IPS-20b (cell line): ENCODE results near the gene CCDC7.
"Not testable (repeated sequence)": the region's sequence is repeated elsewhere in the genome, so short reads cannot be mapped to it uniquely, and the experiment has no call there.

ENCODE experiments used
- H3K27ac ChIP-seq: one replicate; pipeline ENCODE4 v1.5.1; 2013; ENCODE audit warnings: low read length
- H3K27me3 ChIP-seq: 2 replicates; pipeline ENCODE4 v1.6.1; 2013; ENCODE audit warnings: mild to moderate bottlenecking, low read length, inconsistent platforms; ENCODE audit not compliant: insufficient read depth
- H3K36me3 ChIP-seq: 2 replicates; pipeline ENCODE4 v1.6.1; 2013; ENCODE audit warnings: low read depth, mild to moderate bottlenecking, inconsistent platforms, low read length, moderate library complexity; ENCODE audit not compliant: insufficient read depth
- H3K4me1 ChIP-seq: 2 replicates; pipeline ENCODE4 v1.6.1; 2013; ENCODE audit warnings: mild to moderate bottlenecking, control low read depth, inconsistent platforms, low read length, moderate library complexity; ENCODE audit not compliant: insufficient read depth
- H3K4me3 ChIP-seq: 2 replicates; pipeline ENCODE4 v1.5.1; 2013; ENCODE audit warnings: mild to moderate bottlenecking, low read length, inconsistent platforms
- H3K9ac ChIP-seq: 2 replicates; pipeline ENCODE4 v1.6.1; 2013; ENCODE audit warnings: low read depth, mild to moderate bottlenecking, inconsistent platforms, low read length, moderate library complexity
- H3K9me3 ChIP-seq: 2 replicates; pipeline ENCODE4 v1.6.1; 2013; ENCODE audit warnings: mild to moderate bottlenecking, low read depth, low read length, inconsistent platforms; ENCODE audit not compliant: insufficient read depth

The CCDC7 gene

DNA sequence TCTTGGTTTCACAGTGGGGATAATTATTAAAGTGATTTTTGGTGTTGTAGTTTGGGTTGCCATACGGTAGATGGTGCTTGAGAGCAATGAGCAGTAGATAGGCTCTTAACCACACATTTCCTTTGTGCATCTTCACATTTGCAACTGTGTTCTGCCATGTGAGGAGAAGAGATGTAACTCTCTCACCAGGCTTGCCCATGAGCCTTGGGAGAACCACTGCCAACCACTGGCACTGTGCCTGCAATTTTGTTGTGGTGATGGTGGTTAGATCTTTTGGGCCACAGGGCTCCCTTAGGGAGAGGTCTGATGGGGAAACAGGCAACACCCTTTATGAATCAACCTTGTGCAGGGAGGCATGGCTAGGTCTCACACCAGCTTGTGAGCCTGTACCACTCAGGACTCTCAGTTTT lies 204.3 kb downstream of the CCDC7 start:
- no peaks in the 10 kb centered on the region for H3K4me1 ChIP-seq
- H3K27me3 ChIP-seq, result no peaks in the 10 kb centered on the region
- no peaks in the 10 kb centered on the region for H3K36me3 ChIP-seq
- no peak overlapping the region for H3K4me3 ChIP-seq
- H3K27ac ChIP-seq, result no peak overlapping the region
- H3K9ac ChIP-seq, result no peak overlapping the region
- peaks cover 33% of the 10 kb centered on the region for H3K9me3 ChIP-seq

- not testable (repeated sequence) for H3K27ac ChIP-seq, H3K9ac ChIP-seq, H3K4me1 ChIP-seq, H3K27me3 ChIP-seq, H3K36me3 ChIP-seq, H3K4me3 ChIP-seq
- peaks cover 64% of the 10 kb centered on the region for H3K9me3 ChIP-seq
These were observed 211.5 kb downstream of the CCDC7 start for GRCh38 chr10:32657430-32657829.

DNA sequence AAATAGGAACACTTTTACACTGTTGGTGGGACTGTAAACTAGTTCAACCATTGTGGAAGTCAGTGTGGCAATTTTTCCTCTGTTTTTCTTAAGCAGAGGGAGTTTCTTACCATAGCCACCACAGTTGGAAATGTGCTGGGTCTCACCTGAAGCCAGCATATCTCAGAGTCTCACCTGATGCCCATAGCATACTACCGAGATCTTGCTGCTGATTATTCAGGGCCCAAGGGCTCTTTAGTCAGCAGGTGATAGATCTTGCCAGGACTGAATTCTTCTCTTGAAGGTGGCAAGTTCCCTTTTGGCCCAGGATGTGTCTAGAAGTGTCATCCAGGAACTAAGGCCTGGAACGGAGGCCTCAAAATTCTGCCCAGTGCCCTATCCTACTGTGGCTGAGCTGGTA lies 215.4 kb downstream of the CCDC7 start:
- Histone ChIP-seq H3K4me1 (no peaks in the 10 kb centered on the region), H3K9ac (no peak overlapping the region), H3K9me3 (peaks cover 34% of the 10 kb centered on the region), H3K27ac (no peak overlapping the region), H3K4me3 (no peak overlapping the region), H3K36me3 (no peaks in the 10 kb centered on the region), H3K27me3 (no peaks in the 10 kb centered on the region)

GRCh38 chr10:32680803-32681557 lies 235.0 kb downstream of the CCDC7 start:
- Histone ChIP-seq H3K4me3 (no peak overlapping the region), H3K27ac (no peak overlapping the region), H3K9ac (no peak overlapping the region), H3K4me1 (peaks cover 3% of the 10 kb centered on the region; the same call in 1 of the 2 replicates), H3K36me3 (no peaks in the 10 kb centered on the region), H3K27me3 (no peaks in the 10 kb centered on the region), H3K9me3 (peaks cover 20% of the 10 kb centered on the region; the same call in 1 of the 2 replicates)

GRCh38 chr10:32684291-32684690 lies 238.4 kb downstream of the CCDC7 start:
- peaks cover 3% of the 10 kb centered on the region; the same call in 1 of the 2 replicates for H3K4me1 ChIP-seq

DNA sequence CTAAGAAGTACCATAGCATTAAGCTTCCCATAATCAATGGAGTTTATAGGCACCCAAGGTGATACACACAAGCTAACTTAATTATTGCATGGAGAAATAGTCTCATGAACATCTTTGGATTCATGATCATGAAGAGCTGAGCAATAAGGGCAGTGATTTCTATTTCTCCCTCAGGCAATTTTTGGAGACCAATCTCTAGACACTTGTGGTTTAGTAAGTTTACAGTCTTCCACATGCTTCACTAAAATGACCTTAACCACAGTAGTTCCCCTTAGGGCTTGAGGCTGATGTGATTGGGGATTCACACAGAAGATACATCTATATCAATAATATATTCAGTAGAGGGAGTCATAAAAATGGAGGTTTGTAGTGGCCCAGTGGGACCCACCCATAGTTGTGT lies 241.2 kb downstream of the CCDC7 start:
- Histone ChIP-seq H3K4me3 (no peak overlapping the region), H3K4me1 (no peaks in the 10 kb centered on the region), H3K36me3 (no peaks in the 10 kb centered on the region), H3K9ac (no peak overlapping the region), H3K27me3 (no peaks in the 10 kb centered on the region), H3K27ac (no peak overlapping the region), H3K9me3 (no peaks in the 10 kb centered on the region)

More at GRCh38 chr10:32684291-32684690, 238.4 kb downstream of the CCDC7 start:
- H3K4me3 ChIP-seq, result no peak overlapping the region
- no peak overlapping the region for H3K27ac ChIP-seq
- no peaks in the 10 kb centered on the region for H3K27me3 ChIP-seq
- peaks cover 2% of the 10 kb centered on the region; the same call in 1 of the 2 replicates for H3K9me3 ChIP-seq
- no peak overlapping the region for H3K9ac ChIP-seq
- H3K36me3 ChIP-seq, result no peaks in the 10 kb centered on the region

DNA sequence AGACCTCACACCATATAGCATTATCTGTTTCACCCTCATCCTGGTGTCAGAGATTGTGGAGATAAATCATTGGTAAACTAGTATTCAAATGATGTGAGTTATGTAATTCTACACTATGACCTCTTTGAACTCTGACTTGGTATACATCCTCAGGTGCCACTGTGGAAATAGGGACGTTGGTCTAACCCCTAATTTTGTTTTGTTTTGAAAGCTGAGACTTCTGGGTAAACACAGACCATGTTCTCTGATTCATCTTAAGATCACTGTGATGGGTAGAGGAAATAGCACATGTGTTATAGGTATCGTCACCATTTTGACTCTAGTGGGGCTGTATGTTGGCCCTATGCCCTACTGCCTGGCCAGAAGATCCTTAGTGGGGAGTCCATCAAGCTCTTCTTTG lies 241.6 kb downstream of the CCDC7 start:
- Histone ChIP-seq H3K9me3 (no peaks in the 10 kb centered on the region), H3K27me3 (no peaks in the 10 kb centered on the region), H3K4me1 (no peaks in the 10 kb centered on the region), H3K4me3 (no peak overlapping the region), H3K36me3 (no peaks in the 10 kb centered on the region), H3K9ac (no peak overlapping the region), H3K27ac (no peak overlapping the region)

- no peak overlapping the region for H3K27ac ChIP-seq
- no peaks in the 10 kb centered on the region for H3K36me3 ChIP-seq
- H3K9me3 ChIP-seq, result peaks cover 17% of the 10 kb centered on the region
- H3K27me3 ChIP-seq, result no peaks in the 10 kb centered on the region
- H3K4me1 ChIP-seq, result no peaks in the 10 kb centered on the region
- H3K4me3 ChIP-seq, result no peak overlapping the region
- H3K9ac ChIP-seq, result no peak overlapping the region
These were observed 246.2 kb downstream of the CCDC7 start for GRCh38 chr10:32692174-32692573.

DNA sequence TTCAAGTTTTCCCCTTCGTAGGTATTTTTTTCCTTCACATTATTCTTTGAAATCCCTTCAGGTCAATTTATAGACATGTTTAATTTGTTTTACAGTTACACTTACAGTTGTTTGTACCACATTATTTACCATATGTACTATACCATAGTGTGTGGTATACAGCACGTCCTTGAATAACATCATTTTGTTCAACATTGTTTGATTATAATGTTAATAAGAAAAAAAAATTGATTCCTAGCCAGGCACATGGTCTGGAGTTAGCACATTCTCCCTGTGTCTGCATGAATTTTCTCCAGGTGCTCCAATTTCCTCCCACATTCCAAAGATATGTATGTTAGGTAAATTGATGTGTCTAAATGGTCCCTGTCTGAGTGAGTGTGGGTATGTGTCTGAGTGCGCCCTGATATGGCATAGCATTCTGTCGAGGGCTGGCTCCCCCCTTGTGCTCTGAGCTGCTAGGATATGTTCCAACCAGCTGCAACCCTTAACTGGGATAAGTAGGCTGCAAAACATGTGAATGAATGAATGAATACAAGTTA lies 247.6 kb downstream of the CCDC7 start:
- H3K27ac ChIP-seq, result no peak overlapping the region
- no peaks in the 10 kb centered on the region for H3K4me1 ChIP-seq
- no peaks in the 10 kb centered on the region for H3K27me3 ChIP-seq
- H3K9ac ChIP-seq, result no peak overlapping the region
- no peaks in the 10 kb centered on the region for H3K36me3 ChIP-seq
- no peak overlapping the region for H3K4me3 ChIP-seq
- peaks cover 28% of the 10 kb centered on the region for H3K9me3 ChIP-seq

DNA sequence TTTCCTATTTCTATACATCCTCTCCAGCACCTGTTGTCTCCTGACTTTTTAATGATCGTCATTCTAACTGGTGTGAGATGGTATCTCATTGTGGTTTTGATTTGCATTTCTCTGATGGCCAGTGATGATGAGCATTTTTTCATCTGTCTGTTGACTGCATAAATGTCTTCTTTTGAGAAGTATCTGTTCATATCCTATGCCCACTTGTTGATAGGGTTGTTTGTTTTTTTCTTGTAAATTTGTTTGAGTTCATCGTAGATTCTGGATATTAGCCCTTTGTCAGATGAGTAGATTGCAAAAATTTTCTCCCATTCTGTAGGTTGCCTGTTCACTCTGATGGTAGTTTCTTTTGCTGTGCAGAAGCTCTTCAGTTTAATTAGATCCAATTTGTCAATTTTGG lies 253.7 kb downstream of the CCDC7 start:
- not testable (repeated sequence) for H3K27ac ChIP-seq, H3K4me1 ChIP-seq, H3K9ac ChIP-seq, H3K27me3 ChIP-seq, H3K36me3 ChIP-seq, H3K4me3 ChIP-seq
- H3K9me3 ChIP-seq, result peaks cover 30% of the 10 kb centered on the region

DNA sequence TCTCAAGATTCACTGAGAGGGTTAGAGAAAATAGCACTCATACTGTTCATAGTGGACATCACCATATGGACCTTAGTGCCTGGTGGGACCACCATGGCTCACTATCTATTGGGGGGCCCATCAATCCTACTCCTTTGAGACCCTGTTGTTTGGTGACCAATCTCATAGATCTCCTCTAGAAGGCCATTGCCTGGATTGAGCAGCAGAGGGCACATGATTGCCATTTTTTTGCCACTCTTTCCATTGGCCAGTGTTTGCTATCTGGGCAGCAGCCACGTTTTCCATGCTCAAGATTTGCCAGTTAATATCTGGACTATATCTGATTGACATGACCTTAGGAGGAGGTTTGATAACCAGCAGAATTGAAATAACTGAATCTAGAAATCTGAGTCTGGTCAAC lies 267.6 kb downstream of the CCDC7 start:
- H3K9me3 ChIP-seq, result no peaks in the 10 kb centered on the region
- no peak overlapping the region for H3K4me3 ChIP-seq
- no peaks in the 10 kb centered on the region for H3K27me3 ChIP-seq
- H3K27ac ChIP-seq, result no peak overlapping the region
- H3K9ac ChIP-seq, result no peak overlapping the region
- no peaks in the 10 kb centered on the region for H3K4me1 ChIP-seq
- no peaks in the 10 kb centered on the region for H3K36me3 ChIP-seq

DNA sequence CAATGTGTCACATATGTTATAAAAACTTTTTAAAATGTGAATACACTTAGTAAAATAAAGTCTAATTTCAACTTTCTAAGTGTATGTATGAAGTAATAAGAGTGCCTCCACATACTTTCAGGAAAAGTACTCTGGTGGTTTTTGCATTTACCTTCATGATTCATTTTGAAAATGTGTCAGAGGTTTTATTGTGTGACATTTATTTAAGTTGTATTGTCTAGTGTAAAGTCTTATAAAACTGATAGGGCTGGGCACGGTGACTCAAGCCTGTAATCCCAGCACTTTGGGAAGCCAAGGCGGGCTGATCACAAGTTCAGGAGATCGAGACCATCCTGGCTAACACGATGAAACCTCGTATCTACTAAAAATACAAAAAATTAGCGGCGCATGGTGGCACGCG lies 285.6 kb downstream of the CCDC7 start:
- H3K27me3 ChIP-seq, result no peaks in the 10 kb centered on the region
- no peak overlapping the region for H3K9ac ChIP-seq
- no peak overlapping the region for H3K4me3 ChIP-seq
- H3K36me3 ChIP-seq, result no peaks in the 10 kb centered on the region
- no peak overlapping the region for H3K27ac ChIP-seq
- no peaks in the 10 kb centered on the region for H3K4me1 ChIP-seq
- H3K9me3 ChIP-seq, result no peaks in the 10 kb centered on the region
